Naive B cell (primary cell): ENCODE results near the gene CRAMP1. TPM values are rescaled to one million over a fixed set of nuclear protein-coding genes. Genes with fewer than 3 reads are reported as not detected.

Experiments used
- ATAC-seq, 2 donors: fragments of 150-1000 bp; cut with Tn5 transposase; 2 replicates each; pipeline ENCODE4 v1.10.0; 2021; ENCODE audit warnings: low read depth in 2 of 2, mild to moderate bottlenecking in 2 of 2, moderate library complexity in 2 of 2
- DNase-seq: peaks from one replicate; pipeline ENCODE4 v3.0.0; 2022
- H3K27ac Mint-ChIP-seq, 6 donors: one replicate each; pipeline ENCODE4 v1.8.0; 2020 to 2022; ENCODE audit warnings: mild to moderate bottlenecking in 6 of 6, mixed read lengths in 6 of 6, moderate library complexity in 5 of 6, inconsistent platforms in 2 of 6
- H3K27me3 Mint-ChIP-seq, 3 donors: one replicate each; pipeline ENCODE4 v1.8.0; 2021 to 2022; ENCODE audit warnings: mixed read lengths in 3 of 3, mild to moderate bottlenecking in 1 of 3
- H3K36me3 Mint-ChIP-seq, 2 donors: one replicate each; pipeline ENCODE4 v1.8.0; 2020 to 2022; ENCODE audit warnings: mixed read lengths in 2 of 2, inconsistent platforms in 1 of 2, mild to moderate bottlenecking in 1 of 2
- H3K4me1 Mint-ChIP-seq, 3 donors: one replicate each; pipeline ENCODE4 v1.8.0; 2020 to 2022; ENCODE audit warnings: mixed read lengths in 3 of 3, inconsistent platforms in 1 of 3, mild to moderate bottlenecking in 1 of 3, moderate library complexity in 1 of 3
- H3K4me3 Mint-ChIP-seq, 8 donors: one replicate each; pipeline ENCODE4 v1.8.0; 2020 to 2022; ENCODE audit warnings: mild to moderate bottlenecking in 8 of 8, mixed read lengths in 8 of 8, moderate library complexity in 8 of 8, inconsistent platforms in 2 of 8
- H3K9me3 Mint-ChIP-seq, 7 donors: one replicate each; pipeline ENCODE4 v1.8.0; 2020 to 2022; ENCODE audit warnings: mixed read lengths in 7 of 7, mild to moderate bottlenecking in 5 of 7, inconsistent platforms in 2 of 7, moderate library complexity in 1 of 7
- polyA plus RNA-seq, 6 donors: library from polyadenylated mRNA; unstranded; fragments of 300-500 nt; fragmentation: Illumina TruSeq; gene quantifications; one replicate each; pipeline ENCODE4 v1.2.3, GENCODE V29; 2021; ENCODE audit warnings: low read depth in 6 of 6

The CRAMP1 gene
- polyA plus RNA-seq, 6 donors from 2014 or later, result 1.8 to 6.0 (median 2.2) TPM

DNA sequence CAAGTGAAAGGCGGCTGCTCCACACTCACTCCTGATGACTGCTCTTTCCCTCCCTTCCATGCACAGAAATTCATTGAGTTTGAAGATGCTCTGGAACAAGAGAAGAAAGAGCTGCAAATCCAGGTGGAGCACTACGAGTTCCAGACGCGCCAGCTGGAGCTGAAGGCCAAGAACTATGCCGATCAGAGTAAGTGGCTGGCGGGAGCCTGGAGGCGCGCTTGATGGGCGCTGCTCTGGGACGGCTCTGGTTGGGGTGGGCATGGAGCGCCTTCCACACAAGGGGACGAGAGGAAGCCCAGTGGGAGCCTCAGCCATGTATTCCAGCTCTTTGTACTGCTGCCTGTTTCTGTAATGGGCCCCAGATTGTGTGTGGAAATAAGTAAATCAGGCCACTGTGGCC lies 112.3 kb downstream of the CRAMP1 start:
- DNase-seq (no peak), ATAC-seq (no peak)
- Mint-ChIP-seq H3K9me3 (no peaks in the 10 kb centered on the region), H3K27ac (peak overlapping the region in 1 of 6 donors; percentile 47), H3K27me3 (no peaks in the 10 kb centered on the region), H3K36me3 (peaks cover 0 to 17% of the 10 kb centered on the region in 2 donors), H3K4me1 (peaks cover 40 to 64% (median 47%) of the 10 kb centered on the region in 3 donors), H3K4me3 (peak overlapping the region in 1 of 8 donors; percentile 16)

GRCh38 chr16:1726661-1727502 lies 114.7 kb downstream of the CRAMP1 start:
- Mint-ChIP-seq H3K27me3 (no peaks in the 10 kb centered on the region), H3K27ac (peak overlapping the region in 5 of 6 donors; percentile 6 to 96 (median 86)), H3K36me3 (peaks cover 0 to 17% of the 10 kb centered on the region in 2 donors), H3K4me3 (peak overlapping the region in 5 of 8 donors; percentile 32 to 81 (median 64)), H3K9me3 (no peaks in the 10 kb centered on the region), H3K4me1 (peaks cover 30 to 42% (median 34%) of the 10 kb centered on the region in 3 donors)
- DNase-seq (no peak), ATAC-seq (no peak)

Other genes with a start within 250 kb of the CRAMP1 start
- gene UNKL, start 197.7 kb upstream of the CRAMP1 start, polyA plus RNA-seq, result 10 to 100 TPM in 1 of 6 donors, 1 to 10 TPM in 5; 7.2 to 25.7 (median 9.2) TPM
- 10 to 100 TPM; 39.8 to 65.5 (median 46.2) TPM for gene UQCC4, start 191.6 kb upstream of the CRAMP1 start, polyA plus RNA-seq
- gene PERCC1, start 181.3 kb upstream of the CRAMP1 start, polyA plus RNA-seq, result not detected
- gene CCDC154, start 167.8 kb upstream of the CRAMP1 start, polyA plus RNA-seq, result under 1 TPM in 2 of 6 donors, not detected in 4; 0.16 to 0.26 TPM
- 10 to 100 TPM; 48.6 to 92.2 (median 61.4) TPM for gene CLCN7, start 137.3 kb upstream of the CRAMP1 start, polyA plus RNA-seq
- not detected for gene PTX4, start 123.4 kb upstream of the CRAMP1 start, polyA plus RNA-seq
- 10 to 100 TPM; 17.3 to 37.1 (median 26.3) TPM for gene TELO2, start 119.0 kb upstream of the CRAMP1 start, polyA plus RNA-seq
- 10 to 100 TPM in 2 of 6 donors, 1 to 10 TPM in 4; 5.2 to 23.9 (median 6.6) TPM for gene TMEM204, start 78.7 kb upstream of the CRAMP1 start, polyA plus RNA-seq
- gene IFT140, start 288 bp upstream of the CRAMP1 start, polyA plus RNA-seq, result 1 to 10 TPM in 5 of 6 donors, not detected in 1; 1.3 to 2.3 (median 2.2) TPM
- gene JPT2, start 65.9 kb downstream of the CRAMP1 start, polyA plus RNA-seq, result 10 to 100 TPM in 5 of 6 donors, 1 to 10 TPM in 1; 6.8 to 14.4 (median 11.5) TPM
- gene MAPK8IP3, start 93.8 kb downstream of the CRAMP1 start, polyA plus RNA-seq, result 10 to 100 TPM in 1 of 6 donors, 1 to 10 TPM in 5; 1.2 to 10.1 (median 2.2) TPM
- gene NME3, start 159.2 kb downstream of the CRAMP1 start, polyA plus RNA-seq, result 10 to 100 TPM; 32.0 to 61.1 (median 49.1) TPM
- gene EME2, start 160.4 kb downstream of the CRAMP1 start, polyA plus RNA-seq, result 1 to 10 TPM in 1 of 6 donors, under 1 TPM in 5; 0.43 to 2.8 (median 0.93) TPM
- gene MRPS34, start 160.8 kb downstream of the CRAMP1 start, polyA plus RNA-seq, result 100 to 1,000 TPM in 4 of 6 donors, 10 to 100 TPM in 2; 76.4 to 120 (median 108) TPM
- 10 to 100 TPM; 30.2 to 54.1 (median 36.2) TPM for gene SPSB3, start 170.2 kb downstream of the CRAMP1 start, polyA plus RNA-seq
- 100 to 1,000 TPM in 1 of 6 donors, 10 to 100 TPM in 5; 69.1 to 110 (median 81.0) TPM for gene NUBP2, start 170.6 kb downstream of the CRAMP1 start, polyA plus RNA-seq
- gene IGFALS, start 181.3 kb downstream of the CRAMP1 start, polyA plus RNA-seq, result under 1 TPM in 1 of 6 donors, not detected in 5; 0.13 TPM
- gene HAGH, start 214.5 kb downstream of the CRAMP1 start, polyA plus RNA-seq, result 10 to 100 TPM; 21.1 to 68.5 (median 39.1) TPM
- 10 to 100 TPM; 20.2 to 28.1 (median 24.5) TPM for gene FAHD1, start 214.8 kb downstream of the CRAMP1 start, polyA plus RNA-seq